Tibial nerve (tissue), 4 donors: ENCODE results near the gene SLC25A22.

ENCODE experiments used
- EP300 ChIP-seq, 2 donors: sonication (generic); formaldehyde crosslinking; IDR thresholded peaks; one replicate each; pipeline ENCODE4 v1.6.1; 2017; ENCODE audit warnings: antibody characterized with exemption in 2 of 2, mild to moderate bottlenecking in 1 of 2
- POLR2A ChIP-seq, 2 donors: fragments of 450-650 bp; IDR thresholded peaks; one replicate each; pipeline ENCODE4 v1.6.1; 2017; ENCODE audit warnings: antibody characterized with exemption in 2 of 2, mild to moderate bottlenecking in 2 of 2, moderate library complexity in 2 of 2
- TF ChIP-seq, protein P1 (sequence below), 5 experiments: fragments of 200-600 bp in 3 of 5; fragments of 450-650 bp in 2 of 5; sonication (generic) in 3 of 5; IDR thresholded peaks; one replicate each; pipeline ENCODE4 v1.5.1; 2016 to 2019; ENCODE audit warnings: antibody characterized with exemption in 5 of 5, mild to moderate bottlenecking in 3 of 5, moderate library complexity in 2 of 5

DNA sequence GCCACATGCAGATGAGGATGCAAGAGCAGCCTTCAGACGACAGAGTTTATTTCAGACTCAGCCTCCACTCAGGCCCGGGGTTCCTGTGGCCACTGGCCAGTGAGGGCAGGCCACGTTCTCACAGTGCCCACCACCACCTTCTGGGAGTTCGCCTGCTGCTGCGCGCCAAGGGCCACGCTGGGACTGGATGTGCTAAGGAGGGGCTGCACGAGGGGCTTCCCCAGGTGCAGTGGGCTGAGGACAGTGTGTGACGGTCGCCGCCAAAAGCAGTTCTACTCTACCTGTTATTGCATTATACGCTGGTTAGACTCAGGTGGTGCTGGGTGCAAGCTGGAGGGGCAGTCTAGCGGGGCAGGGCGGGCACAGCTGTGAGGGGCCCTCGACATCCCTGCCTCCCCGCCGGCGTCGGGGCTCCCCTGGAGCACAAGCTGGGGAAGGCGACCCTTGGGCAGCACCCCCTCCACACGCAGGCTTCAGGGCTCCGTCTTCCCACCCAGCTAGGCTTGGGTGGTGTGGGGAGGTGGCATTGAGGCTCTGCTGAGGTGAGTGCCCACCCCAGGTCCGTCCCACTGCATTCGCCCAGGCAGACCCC is 10.9 kb downstream of the SLC25A22 start:
- TF ChIP-seq EP300 (IDR thresholded peaks at IDR 0.05) (no peak), POLR2A (IDR thresholded peaks at IDR 0.05) (no peak)
- TF ChIP-seq, protein P1, sequence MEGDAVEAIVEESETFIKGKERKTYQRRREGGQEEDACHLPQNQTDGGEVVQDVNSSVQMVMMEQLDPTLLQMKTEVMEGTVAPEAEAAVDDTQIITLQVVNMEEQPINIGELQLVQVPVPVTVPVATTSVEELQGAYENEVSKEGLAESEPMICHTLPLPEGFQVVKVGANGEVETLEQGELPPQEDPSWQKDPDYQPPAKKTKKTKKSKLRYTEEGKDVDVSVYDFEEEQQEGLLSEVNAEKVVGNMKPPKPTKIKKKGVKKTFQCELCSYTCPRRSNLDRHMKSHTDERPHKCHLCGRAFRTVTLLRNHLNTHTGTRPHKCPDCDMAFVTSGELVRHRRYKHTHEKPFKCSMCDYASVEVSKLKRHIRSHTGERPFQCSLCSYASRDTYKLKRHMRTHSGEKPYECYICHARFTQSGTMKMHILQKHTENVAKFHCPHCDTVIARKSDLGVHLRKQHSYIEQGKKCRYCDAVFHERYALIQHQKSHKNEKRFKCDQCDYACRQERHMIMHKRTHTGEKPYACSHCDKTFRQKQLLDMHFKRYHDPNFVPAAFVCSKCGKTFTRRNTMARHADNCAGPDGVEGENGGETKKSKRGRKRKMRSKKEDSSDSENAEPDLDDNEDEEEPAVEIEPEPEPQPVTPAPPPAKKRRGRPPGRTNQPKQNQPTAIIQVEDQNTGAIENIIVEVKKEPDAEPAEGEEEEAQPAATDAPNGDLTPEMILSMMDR (IDR thresholded peaks at IDR 0.05), result no peak
